ENCODE results near the gene TUFM. TPM values are rescaled to one million over a fixed set of nuclear protein-coding genes. Genes with fewer than 3 reads are reported as not detected.

TUFM gene
- total and polyA plus RNA-seq, 2 of the 8 experiments (the other 6 are each of a cell fraction or from before 2014, with no cell fraction given): 216 to 249 TPM

- Histone ChIP-seq H4K91ac (replicated peaks; ENCODE audit: insufficient read length, low read length) (peak within 1 kb of the TSS; percentile 86), H3K18ac (ENCODE audit: extremely low read depth, low read length) (peak within 1 kb of the TSS; percentile 95), H3K23me2 (ENCODE audit: low read depth, low read length) (peaks cover 12% of the 10 kb centered on the region), H3K56ac (replicated peaks; ENCODE audit: insufficient read length, low read depth, low read length) (peak within 1 kb of the TSS; percentile 79), H2AFZ (ENCODE audit: low read length) (peak within 1 kb of the TSS; percentile 6; the same call in 1 of the 2 replicates), H3K27me3 (replicated peaks in 1 of 4; ENCODE audit: control insufficient read depth in 3 of 4, extremely low read depth in 1 of 4, insufficient read depth in 3 of 4, low read length in 3 of 4) (no peaks in the 10 kb centered on the region), H3K4me2 (ENCODE audit: insufficient read depth in 1 of 2, low read depth in 2 of 2, low read length in 2 of 2) (peak within 1 kb of the TSS; percentile 72 to 78), H3K23ac (ENCODE audit: insufficient read length) (no peak within 1 kb of the TSS), H3K36me3 (ENCODE audit: control insufficient read depth in 2 of 4, insufficient read depth in 4 of 4, low read length in 3 of 4) (peaks cover 17 to 26% (median 25%) of the 10 kb centered on the region in 4 experiments), H2AK5ac (ENCODE audit: low read depth, low read length) (no peak within 1 kb of the TSS), H3K4me1 (replicated peaks in 1 of 4; ENCODE audit: control insufficient read depth in 3 of 4, insufficient read depth in 4 of 4, low read length in 3 of 4) (peaks cover 0 to 3% (median under 1%) of the 10 kb centered on the region in 4 experiments; a peak in 3 of 7 replicates), H2BK20ac (ENCODE audit: low read length) (no peak within 1 kb of the TSS), H4K8ac (ENCODE audit: extremely low read depth, insufficient read depth, low read length) (peak within 1 kb of the TSS; percentile 97), H3K79me1 (ENCODE audit: low read depth, low read length) (no peaks in the 10 kb centered on the region; the same call in 1 of the 2 replicates), H2BK12ac (ENCODE audit: low read depth, low read length) (no peak within 1 kb of the TSS), H2BK15ac (ENCODE audit: low read length) (no peak within 1 kb of the TSS), H3K9me3 (ENCODE audit: insufficient read depth in 2 of 2, low read depth in 1 of 2, low read length in 1 of 2) (no peaks in the 10 kb centered on the region), H4K5ac (ENCODE audit: insufficient read length, low read depth, low read length) (peak within 1 kb of the TSS; percentile 86), H2BK5ac (ENCODE audit: low read depth, low read length) (peak within 1 kb of the TSS; percentile 81), H3K27ac (ENCODE audit: low read depth, low read length) (peak within 1 kb of the TSS; percentile 88), H4K20me1 (replicated peaks in 1 of 2; ENCODE audit: control insufficient read depth in 1 of 2, insufficient read depth in 2 of 2, low read length in 2 of 2) (peaks cover 0 to 8% of the 10 kb centered on the region in 2 experiments), H2BK120ac (replicated peaks; ENCODE audit: low read depth, low read length) (no peak within 1 kb of the TSS), H3K4me3 (ENCODE audit: extremely low read depth in 1 of 4, insufficient read depth in 2 of 4, low read depth in 3 of 4, low read length in 4 of 4) (peak within 1 kb of the TSS; percentile 88 to 97 (median 92)), H3K9ac (replicated peaks in 1 of 4; ENCODE audit: extremely low read depth in 1 of 4, low read depth in 3 of 4, low read length in 3 of 4) (peak within 1 kb of the TSS; percentile 87 to 99 (median 88)), H3K4ac (replicated peaks; ENCODE audit: insufficient read length, low read depth, low read length) (peak within 1 kb of the TSS; percentile 87), H3K79me2 (ENCODE audit: control insufficient read depth in 1 of 2, insufficient read depth in 2 of 2, low read length in 2 of 2) (peaks cover 10 to 34% of the 10 kb centered on the region in 2 experiments), H3K14ac (ENCODE audit: insufficient read length) (peak within 1 kb of the TSS; percentile 13)
- DNase-seq (ENCODE audit: low read depth in 1 of 2, low spot score in 2 of 2): peak; percentile 70 to 87
- POLR2A ChIA-PET (ENCODE audit: partially characterized antibody): interaction anchor here (0.6 to 23.3 kb wide), 21 partner anchors 10 to 1025 kb away, joined by 3 to 756 read pairs (median 5); partner anchors contain the start of genes ATP2A1, NFATC2IP, SH2B1 and SPNS1
- 4% methylated on average over 24 of the region's 91 CpGs; no CpG with 5 or more reads in 1 of the 2 experiments for WGBS, 2 experiments (ENCODE audit: extremely low coverage in 1 of 2, insufficient coverage in 1 of 2, insufficient read length in 1 of 2, insufficient replicate concordance in 2 of 2, low coverage in 1 of 2, low lambda C conversion rate in 2 of 2, missing lambda C conversion rate in 1 of 2)
- no peak for FAIRE-seq
- CTCF ChIA-PET (ENCODE audit: partially characterized antibody): interaction anchor here (0.9 kb wide), 1 partner anchor 20 kb away, joined by 3 read pairs; no protein-coding TSS in a partner anchor
- TF ChIP-seq CHD1 (IDR thresholded peaks at IDR 0.05; ENCODE audit: low read depth, low read length) (no peak), MAFK (IDR thresholded peaks at IDR 0.05; ENCODE audit: low read depth, low read length) (no peak)
Measured at GRCh38 chr16:28822520-28823290, 23.4 kb downstream of the TUFM start, which contains the start of gene ATXN2L. Gene ATXN2L (plus strand): TSS chr16:28822999. CDS start chr16:28823260, 261 bp downstream.

Data from H1 (cell line).